HG02885 (cell line): ENCODE measurements around the gene MECP2.
"Not testable (repeated sequence)": the region's sequence is repeated elsewhere in the genome, so short reads cannot be mapped to it uniquely, and the experiment has no call there.

ENCODE experiments used
- ATAC-seq: cut with Tn5 transposase; IDR thresholded peaks from one replicate; pipeline ENCODE4 v1.9.1; 2021; ENCODE audit warnings: mild to moderate bottlenecking; ENCODE audit not compliant: unreplicated experiment, poor library complexity

The MECP2 gene

DNA sequence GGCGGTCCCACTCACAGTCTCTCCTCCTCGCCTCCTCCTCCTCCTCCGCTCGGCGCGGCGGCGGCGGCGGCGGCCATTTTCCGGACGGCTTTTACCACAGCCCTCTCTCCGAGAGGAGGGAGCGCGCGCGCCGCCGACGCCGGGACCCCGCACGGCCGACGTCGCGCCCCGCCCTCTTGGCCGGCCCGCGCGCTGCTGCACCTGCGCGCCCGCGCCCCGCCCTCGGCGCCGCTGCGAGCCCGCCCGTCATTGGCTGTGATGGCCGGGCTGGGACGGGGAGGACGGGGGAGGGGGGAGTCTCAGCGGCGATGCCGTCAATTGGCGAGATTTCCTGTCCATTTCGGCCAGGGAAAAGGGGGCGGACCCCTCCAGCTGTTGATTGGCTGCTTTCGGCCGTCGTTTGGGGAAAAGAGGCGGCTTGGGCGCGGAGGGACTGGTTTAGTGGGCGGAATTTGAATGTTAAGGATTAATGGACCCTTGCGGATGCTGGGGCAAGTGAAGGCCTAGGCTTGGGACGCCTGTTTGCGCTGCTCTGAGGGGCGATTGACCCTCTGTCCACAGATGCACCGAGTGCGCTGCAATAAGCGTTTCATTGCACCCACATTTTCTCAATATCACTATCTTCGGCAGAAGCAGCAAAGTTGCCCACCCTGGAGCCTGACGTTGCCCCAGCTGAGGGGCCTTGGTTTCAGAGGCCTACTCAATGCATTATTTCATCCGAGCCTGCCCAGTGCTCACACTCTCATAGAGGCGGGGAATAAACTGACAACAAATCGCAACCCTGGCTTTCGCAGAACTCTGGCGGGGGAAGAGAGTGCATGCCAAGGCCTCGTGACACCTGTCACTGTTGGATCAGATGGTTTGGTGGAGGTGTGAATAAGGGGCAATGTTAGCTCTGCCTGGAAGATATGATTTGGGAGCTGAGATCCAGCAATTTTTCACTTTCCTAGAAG is at the start of gene MECP2:
Gene MECP2 (minus strand): TSS at position 129 of the 953 bp plus-strand sequence.
- ATAC-seq: peak; percentile 84

DNA sequence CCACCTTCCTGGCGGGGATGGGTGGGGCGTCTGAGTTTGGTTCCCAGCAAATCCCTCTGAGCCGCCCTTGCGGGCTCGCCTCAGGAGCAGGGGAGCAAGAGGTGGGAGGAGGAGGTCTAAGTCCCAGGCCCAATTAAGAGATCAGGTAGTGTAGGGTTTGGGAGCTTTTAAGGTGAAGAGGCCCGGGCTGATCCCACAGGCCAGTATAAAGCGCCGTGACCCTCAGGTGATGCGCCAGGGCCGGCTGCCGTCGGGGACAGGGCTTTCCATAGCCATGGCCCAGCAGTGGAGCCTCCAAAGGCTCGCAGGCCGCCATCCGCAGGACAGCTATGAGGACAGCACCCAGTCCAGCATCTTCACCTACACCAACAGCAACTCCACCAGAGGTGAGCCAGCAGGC is 46.5 kb upstream of the MECP2 start, which contains the start of gene OPN1LW:
Gene OPN1LW (plus strand): TSS at position 234 of the 400 bp plus-strand sequence. CDS start 41 bp downstream, at position 275.
- ATAC-seq: not testable (repeated sequence)

- ATAC-seq: no peak
These were observed 45.6 kb upstream of the MECP2 start for GRCh38 chrX:154142950-154143745.

- ATAC-seq: no peak
These were observed 44.9 kb upstream of the MECP2 start for GRCh38 chrX:154142386-154142785.

DNA sequence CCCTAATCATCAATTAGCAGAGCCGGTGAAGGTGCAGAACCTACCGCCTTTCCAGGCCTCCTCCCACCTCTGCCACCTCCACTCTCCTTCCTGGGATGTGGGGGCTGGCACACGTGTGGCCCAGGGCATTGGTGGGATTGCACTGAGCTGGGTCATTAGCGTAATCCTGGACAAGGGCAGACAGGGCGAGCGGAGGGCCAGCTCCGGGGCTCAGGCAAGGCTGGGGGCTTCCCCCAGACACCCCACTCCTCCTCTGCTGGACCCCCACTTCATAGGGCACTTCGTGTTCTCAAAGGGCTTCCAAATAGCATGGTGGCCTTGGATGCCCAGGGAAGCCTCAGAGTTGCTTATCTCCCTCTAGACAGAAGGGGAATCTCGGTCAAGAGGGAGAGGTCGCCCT is 43.2 kb upstream of the MECP2 start:
- no peak for ATAC-seq

DNA sequence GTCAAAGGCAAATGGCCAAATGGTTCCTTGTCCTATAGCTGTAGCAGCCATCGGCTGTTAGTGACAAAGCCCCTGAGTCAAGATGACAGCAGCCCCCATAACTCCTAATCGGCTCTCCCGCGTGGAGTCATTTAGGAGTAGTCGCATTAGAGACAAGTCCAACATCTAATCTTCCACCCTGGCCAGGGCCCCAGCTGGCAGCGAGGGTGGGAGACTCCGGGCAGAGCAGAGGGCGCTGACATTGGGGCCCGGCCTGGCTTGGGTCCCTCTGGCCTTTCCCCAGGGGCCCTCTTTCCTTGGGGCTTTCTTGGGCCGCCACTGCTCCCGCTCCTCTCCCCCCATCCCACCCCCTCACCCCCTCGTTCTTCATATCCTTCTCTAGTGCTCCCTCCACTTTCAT is 42.7 kb upstream of the MECP2 start:
- ATAC-seq: no peak

- ATAC-seq: no peak
These were observed 41.3 kb upstream of the MECP2 start for GRCh38 chrX:154138857-154139256.

DNA sequence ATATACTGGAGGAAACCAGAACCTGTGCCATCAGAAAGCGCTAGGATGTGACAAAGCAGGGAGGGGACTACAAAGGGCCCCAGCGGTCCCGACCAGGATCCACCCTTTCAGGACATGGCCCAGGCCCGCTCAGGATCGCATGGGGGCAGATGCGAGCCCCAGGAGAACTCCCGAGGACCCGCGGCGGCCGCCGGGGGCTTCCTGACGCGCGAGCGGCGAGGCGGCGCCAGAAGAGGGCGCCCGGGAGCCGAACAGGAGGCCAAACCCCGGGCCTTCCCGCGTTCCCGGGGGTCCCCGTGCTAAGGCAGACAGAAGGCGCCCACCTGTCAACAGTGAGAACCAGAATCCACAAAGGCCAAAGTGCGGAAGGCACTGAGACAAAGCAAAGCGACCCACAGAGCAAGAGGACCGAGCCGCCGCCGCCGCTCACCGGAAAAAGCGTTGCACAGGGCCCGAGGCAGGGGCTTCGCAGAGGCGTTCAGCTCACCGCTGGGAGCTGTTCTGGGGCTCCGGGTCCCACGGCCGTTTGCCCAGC is 39.2 kb upstream of the MECP2 start:
- no peak for ATAC-seq

DNA sequence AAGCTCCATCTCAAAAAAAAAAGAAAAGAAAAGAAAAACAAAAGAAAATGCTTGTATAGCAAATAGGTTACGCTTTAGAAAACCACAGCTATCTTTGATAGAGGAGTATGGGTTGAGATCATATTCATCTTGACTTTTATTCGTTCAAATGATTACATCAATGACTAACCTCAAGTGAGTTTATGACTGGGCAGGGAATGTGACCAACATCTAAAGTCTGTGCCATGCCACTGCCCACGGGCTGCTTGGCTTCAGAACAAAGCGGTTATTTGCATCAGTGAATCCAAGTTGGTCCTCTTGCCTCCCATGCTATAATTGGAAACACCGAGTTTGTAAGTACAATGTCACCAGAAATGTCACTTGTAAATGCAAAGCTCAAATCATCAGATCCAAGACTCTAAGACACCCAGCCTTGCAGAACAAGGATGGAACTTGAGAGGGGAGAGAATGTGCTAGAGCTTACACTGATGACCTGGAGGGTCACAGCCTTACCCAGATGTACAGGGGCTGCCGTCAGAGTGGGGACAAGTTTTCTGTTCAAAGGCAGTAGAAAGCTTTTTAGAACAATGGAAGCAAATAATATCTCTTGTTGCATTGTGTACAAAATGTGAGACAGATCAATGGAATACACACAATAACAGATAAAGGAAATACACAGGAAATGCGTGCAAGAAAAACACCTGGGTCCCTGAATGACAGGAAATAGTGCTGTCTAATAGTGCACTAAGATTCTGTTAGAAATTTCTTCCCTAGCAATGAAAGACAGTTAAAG is 38.1 kb upstream of the MECP2 start:
- ATAC-seq: no peak

GRCh38 chrX:154132366-154132765 is 34.8 kb upstream of the MECP2 start:
- no peak for ATAC-seq

DNA sequence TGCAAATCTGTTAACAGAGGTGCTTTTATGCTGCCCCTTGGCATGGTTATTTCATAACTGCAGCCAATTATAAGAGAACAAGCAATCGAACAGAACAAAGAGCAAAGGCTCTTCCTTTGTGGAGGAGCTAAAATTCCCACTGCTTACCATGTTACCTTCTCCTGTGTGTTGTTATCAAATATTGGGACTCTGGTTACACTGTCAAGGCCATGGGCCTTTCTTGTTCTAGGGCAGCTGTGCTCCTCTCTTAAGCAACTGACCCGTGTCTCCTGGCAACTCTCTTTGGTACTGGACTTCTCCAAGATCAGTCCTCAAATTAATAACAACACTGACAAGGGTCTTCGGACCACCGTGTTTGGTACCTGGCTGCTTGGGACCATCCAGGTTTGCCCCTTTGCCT is 34.4 kb upstream of the MECP2 start:
- no peak for ATAC-seq

DNA sequence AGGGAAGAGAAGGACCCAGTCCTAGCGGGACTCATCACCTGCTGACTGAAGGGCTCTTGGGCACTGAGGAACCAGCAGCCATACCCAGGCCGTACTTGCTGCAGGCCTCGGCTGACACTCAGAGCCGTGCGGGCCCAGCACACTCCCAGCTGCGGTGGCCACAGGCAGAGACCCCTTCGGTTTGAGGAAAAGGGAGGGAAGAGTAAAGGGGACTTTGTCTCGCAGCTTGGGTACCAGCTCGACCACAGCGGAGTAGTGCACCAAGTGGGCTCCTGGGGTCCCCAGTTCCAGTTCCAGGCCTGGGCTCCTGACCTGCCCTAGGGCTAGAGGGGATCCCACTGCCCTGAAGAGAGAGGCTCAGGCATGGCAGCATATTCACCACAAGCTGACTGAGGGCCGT is 28.6 kb upstream of the MECP2 start:
- no peak for ATAC-seq

DNA sequence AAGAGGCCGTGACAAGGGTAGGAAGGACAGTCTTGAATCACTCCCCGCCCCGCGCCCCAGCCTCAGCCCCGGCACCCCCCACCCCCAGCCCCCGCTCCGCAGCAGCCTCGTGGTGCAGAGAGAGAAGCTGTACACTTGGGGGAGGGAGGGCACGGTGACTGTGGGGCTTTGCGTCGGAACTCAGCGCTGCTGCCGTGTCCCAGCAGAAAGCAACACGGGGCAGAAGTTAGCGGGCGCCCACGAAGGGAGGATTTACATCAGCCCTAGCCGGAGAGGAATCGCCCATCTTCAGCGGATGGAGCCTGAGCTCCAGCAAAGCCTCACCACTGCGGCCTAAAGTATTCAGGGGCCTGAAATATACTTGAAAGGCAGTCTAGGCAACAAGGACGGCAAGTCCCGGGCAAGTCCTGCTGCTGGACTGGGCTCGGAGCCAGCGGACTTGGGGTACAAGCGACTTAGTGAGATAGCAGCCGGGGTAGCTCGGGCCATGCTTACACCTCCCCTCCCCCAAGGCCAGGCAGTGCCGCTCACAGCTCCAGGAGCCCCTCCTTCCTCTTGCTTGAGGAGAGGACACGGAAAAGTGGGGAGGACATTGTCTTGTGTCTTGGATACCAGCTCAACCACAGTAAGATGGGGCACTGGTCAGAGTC is 28.0 kb upstream of the MECP2 start:
- ATAC-seq: no peak

DNA sequence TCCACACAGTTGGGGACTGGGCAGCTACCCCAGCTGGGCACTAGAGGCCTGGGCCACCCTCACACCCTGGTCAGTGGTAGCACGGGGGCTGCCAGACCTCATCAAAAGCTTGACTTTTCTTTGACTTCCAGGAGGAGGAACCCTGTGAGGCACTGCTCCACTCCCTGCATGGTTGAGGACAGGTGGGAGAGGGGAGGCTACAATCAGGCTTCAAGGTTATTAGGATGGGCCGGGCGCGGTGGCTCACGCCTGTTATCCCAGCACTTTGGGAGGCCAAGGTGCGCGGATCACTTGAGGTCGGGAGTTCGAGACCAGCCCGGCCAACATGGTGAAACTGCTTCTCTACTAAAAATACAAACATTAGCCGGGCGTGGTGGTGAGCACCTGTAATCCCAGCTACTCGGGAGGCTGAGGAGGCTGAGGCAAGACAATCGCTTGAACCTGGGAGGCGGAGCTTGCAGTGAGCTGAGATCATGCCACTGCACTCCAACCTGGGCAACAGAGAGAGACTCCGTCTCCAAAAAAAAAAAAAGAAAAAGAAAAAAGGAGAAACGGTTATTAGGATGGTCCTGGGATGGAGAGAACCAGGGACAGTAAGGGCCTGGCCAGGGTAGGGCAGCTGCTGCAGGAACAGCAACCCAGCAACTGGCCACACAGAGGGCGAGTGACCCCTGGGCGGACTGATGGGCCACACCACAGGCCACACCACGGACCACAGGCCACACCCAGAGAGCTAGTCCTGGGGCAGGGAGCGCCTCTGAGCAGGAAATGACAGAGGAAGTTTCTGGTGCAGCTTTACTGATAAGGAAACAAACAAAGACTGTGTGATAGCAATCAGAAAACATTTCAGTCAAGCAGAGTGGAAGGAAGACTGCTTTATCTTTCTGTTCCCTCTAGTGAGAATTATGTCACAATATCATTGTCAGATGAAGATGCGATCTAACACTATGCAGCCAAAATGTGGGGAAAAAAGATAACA is 26.0 kb upstream of the MECP2 start:
- no peak for ATAC-seq

DNA sequence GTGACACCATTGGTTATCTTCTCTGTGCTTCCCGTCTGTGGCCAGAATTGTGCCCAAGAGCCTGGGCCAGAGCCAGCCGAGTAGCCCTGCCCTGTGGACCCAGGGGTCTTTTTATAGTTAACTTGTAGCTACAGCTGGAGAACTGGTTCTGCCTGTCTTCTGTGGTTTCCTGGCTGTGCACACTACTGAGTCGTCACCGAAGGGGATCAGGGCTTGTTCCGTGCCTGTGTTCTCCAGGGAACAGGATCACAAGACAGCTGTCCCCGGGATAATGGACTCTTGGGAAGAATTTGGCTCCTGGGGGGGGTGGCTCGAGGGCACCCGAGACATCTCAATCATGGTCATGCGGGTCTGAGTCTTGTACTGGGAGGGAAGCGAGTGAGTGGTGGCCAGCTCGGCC is 24.4 kb upstream of the MECP2 start:
- ATAC-seq: no peak

- no peak for ATAC-seq
These were observed 23.7 kb upstream of the MECP2 start for GRCh38 chrX:154121207-154121606.

GRCh38 chrX:154120567-154120966 is 23.1 kb upstream of the MECP2 start:
- ATAC-seq: no peak

DNA sequence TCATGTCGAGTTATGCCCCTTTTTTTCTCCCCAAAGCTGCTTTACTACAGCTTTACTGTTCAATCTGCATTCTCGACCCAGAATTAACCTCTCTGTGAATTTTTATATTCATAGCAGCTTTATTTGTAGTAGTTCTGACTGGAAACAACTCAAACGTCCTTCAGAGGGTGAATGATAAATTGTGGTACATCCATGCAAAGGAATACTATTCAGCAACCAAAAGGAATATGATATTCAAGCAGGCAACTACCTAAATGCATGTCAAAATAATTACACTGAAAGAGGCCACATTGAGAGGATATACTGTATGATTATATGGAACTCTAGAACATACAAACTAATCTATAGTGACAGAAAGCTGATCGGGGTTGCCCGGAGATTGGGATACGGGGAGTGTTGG is 20.0 kb upstream of the MECP2 start:
- no peak for ATAC-seq
